A549 (cell line): Measurements from ENCODE around the gene DYRK1A.

Source experiments
- CTCF ChIP-seq: fragments of >200 bp; sonication (Bioruptor Twin); formaldehyde crosslinking; IDR thresholded peaks from 3 replicates; pipeline ENCODE4 v1.5.1; 2016
- EP300 ChIP-seq, 2 experiments: fragments of >200 bp; sonication (Bioruptor Twin); formaldehyde crosslinking; IDR thresholded peaks; 2 replicates in 1 of 2; 3 replicates in 1 of 2; pipeline ENCODE4 v1.6.1; 2016 to 2017
- PBX3 ChIP-seq: IDR thresholded peaks from 2 replicates; pipeline ENCODE4 v1.6.1; 2012
- POLR2A ChIP-seq: IDR thresholded peaks from 2 replicates; pipeline ENCODE4 v1.6.1; 2012; ENCODE audit warnings: mild to moderate bottlenecking, low read length

GRCh38 chr21:37392441-37392840 lies 25.9 kb downstream of the DYRK1A start:
- TF ChIP-seq POLR2A (no peak), CTCF (no peak), EP300 (IDR thresholded peaks at IDR 0.05) (no peak), PBX3 (no peak)
